ENCODE results near the gene TUT1.
A peak's percentile ranks its signal among the peaks of the same experiment; 100 is the strongest.
"Not testable (repeated sequence)": the region's sequence is repeated elsewhere in the genome, so short reads cannot be mapped to it uniquely, and the experiment has no call there.

The TUT1 gene

GRCh38 chr11:62578541-62578940, 12.8 kb downstream of the TUT1 start:
- DNase-seq (ENCODE audit: low read depth in 2 of 2, low spot score in 1 of 2) = no peak

DNA sequence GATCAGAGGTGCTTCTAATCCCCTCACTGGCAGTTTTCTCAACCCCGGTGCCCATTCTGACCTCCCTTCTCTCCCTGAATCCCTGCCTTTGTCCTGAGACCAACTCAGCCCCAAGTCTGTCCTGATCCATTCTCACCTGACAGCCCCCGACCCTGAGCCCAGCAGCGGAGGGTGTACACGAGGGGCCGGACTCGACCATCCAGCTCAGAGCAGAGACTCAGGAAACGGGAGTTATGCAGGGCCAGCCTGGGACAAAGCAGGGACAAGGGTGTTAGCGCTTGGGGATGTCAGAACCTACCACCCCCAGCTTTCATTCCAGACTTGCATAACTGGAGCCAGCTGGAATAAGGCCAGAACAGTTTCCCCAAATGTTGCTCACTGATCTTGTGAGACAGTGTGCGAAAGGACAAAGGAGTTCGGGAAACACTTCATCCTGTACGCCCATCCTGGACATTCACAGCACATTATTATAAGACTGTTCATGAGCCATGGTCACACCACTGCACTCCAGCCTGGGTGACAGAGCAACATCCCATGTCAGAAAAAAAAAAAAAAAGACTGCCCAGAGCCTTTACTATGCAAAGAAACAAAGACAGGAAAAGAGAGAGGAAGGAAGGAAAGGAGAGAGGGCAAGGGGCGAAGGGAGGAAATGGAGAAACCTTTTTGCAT, 14.1 kb downstream of the TUT1 start:
- no peak for DNase-seq (ENCODE audit: low read depth in 2 of 2, low spot score in 1 of 2)

DNA sequence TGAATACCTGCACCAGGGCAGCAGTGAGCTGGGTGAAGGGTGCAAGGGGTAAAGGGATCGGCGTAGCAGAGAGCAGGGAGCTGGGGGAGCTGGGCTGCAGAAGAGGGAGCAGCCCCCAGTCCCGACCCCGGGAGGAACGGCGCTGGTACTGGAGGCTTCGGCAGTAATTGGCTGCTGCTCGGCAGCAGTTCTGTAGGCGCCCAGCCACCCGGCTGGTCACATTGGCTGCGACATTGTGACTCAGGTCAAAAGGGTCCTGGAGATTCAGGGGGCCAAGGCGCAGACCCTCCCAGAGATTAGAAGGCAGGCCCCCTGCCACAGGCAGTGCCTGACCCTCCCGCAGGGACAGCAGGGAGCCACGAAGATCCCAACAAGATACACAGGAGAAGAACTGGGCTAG, 15.5 kb downstream of the TUT1 start:
- DNase-seq (ENCODE audit: low read depth in 2 of 2, low spot score in 1 of 2) = no peak

- DNase-seq (ENCODE audit: low read depth in 2 of 2, low spot score in 1 of 2) = no peak
Measured at GRCh38 chr11:62575156-62575555, 16.2 kb downstream of the TUT1 start.

DNA sequence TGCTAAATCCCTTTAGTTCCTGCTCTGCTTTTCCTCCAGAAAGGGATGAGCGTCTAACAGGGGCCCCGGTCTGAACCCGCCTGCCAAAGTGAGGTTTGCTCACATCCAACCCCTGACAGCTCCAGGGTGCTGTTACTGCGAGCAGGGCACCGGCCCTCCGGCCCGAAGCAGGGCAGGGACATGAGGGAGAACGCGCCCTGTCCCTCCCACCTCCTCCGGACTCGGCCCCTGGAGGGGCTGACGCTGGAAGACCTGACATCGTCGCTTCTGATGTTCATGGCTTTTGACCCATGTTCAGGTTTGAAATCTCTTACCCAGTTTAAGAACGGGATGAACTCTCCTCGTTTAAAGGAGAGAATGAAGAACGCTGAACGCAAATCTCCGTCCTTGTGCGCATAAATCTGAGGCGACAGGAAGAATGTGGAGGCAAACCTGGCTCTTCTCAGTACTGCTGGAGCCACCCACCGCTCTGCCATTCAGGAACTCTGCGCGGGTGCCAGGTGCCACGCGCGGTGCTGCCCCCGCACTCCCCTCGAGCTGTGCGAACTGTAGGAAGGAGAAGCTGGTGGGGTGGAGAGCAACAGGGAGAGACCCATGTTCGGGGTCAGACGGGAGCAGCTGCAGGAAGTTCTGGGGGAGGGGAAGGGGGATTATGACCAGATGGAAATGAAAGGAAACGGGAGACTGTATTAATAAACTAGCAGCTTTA, 16.8 kb downstream of the TUT1 start:
- no peak for DNase-seq (ENCODE audit: low read depth in 2 of 2, low spot score in 1 of 2)

DNA sequence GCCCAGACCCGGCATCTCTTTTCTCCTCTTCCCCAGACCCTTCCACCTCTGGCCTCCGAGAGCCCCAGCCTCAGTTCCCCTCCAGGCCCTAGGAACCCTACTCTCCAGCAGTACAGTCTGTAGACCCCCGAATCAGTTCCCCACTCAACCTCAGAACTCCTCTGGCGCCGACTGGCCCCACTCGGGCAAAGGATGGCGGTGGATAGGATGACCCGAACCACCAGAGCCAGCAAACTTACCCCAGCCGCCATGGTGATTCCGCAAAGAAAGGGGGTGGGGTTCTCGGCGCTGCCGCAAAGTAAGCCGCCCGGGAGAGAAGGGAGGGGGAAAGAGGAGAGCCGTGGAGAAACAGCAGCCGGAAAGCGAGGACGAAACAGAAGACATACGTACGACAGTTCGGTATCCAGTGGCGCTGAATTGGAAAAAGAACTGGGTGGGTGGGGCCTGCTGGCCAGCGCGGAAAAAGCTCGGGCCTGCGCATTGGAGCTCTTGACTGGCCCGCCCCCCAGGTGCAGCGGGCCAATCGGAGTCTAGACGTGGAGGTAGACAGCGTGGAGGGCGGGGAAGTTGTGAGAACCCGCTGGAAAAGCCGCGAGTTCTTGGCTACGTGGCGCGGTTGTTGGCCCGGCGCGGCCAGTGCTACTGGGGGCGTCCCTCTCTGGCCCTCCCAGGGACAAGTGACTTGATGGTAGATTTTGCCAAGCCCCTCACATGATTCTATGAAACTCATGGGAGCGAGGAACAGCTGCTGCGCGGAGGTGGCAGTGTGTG, 17.5 kb downstream of the TUT1 start, which contains the start of gene EEF1G:
Gene EEF1G (minus strand): TSS at position 300 of the 771 bp plus-strand sequence. CDS start 49 bp downstream, at position 251.
- peak; percentile 89 to 96 for DNase-seq (ENCODE audit: low read depth in 2 of 2, low spot score in 1 of 2)

GRCh38 chr11:62573006-62573591, 18.2 kb downstream of the TUT1 start:
- no peak for DNase-seq (ENCODE audit: low read depth in 2 of 2, low spot score in 1 of 2)

DNA sequence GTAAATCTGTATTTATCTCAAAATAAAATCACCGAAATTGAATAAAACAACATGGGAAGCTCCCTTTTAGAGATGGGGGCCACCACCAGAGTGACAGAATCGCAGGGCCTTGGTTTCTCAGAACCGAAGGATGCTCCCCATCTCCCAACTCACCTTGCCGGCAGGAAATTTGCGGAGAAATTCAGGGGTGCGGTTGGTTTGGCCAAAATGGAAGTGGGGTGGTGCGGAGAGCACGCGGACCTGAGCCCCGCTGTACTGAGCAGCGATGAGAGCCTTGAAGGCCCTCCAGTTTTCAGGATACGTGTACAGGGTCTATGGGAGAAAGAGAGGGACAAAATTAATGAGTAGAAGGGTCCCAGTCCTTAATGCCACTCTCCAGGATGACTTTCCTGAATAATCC, 18.9 kb downstream of the TUT1 start:
- DNase-seq (ENCODE audit: low read depth in 2 of 2, low spot score in 1 of 2) = no peak

- not testable (repeated sequence) for DNase-seq (ENCODE audit: low read depth in 2 of 2, low spot score in 1 of 2)
Measured at GRCh38 chr11:62571493-62571892, 19.8 kb downstream of the TUT1 start.

GRCh38 chr11:62570903-62571302, 20.4 kb downstream of the TUT1 start:
- not testable (repeated sequence) for DNase-seq (ENCODE audit: low read depth in 2 of 2, low spot score in 1 of 2)

GRCh38 chr11:62569611-62570010, 21.7 kb downstream of the TUT1 start:
- no peak for DNase-seq (ENCODE audit: low read depth in 2 of 2, low spot score in 1 of 2)

- no peak for DNase-seq (ENCODE audit: low read depth in 2 of 2, low spot score in 1 of 2)
Measured at GRCh38 chr11:62567018-62567633, 24.2 kb downstream of the TUT1 start.

GRCh38 chr11:62566247-62566646, 25.1 kb downstream of the TUT1 start:
- no peak for DNase-seq (ENCODE audit: low read depth in 2 of 2, low spot score in 1 of 2)

- no peak for DNase-seq (ENCODE audit: low read depth in 2 of 2, low spot score in 1 of 2)
Measured at GRCh38 chr11:62565100-62565802, 26.1 kb downstream of the TUT1 start.

GRCh38 chr11:62561677-62562230, 29.6 kb downstream of the TUT1 start:
- DNase-seq (ENCODE audit: low read depth in 2 of 2, low spot score in 1 of 2) = not testable (repeated sequence)

GRCh38 chr11:62560566-62561103, 30.7 kb downstream of the TUT1 start:
- peak in 1 of 2 donors; percentile 73 for DNase-seq (ENCODE audit: low read depth in 2 of 2, low spot score in 1 of 2)

- not testable (repeated sequence) for DNase-seq (ENCODE audit: low read depth in 2 of 2, low spot score in 1 of 2)
Measured at GRCh38 chr11:62559626-62560025, 31.7 kb downstream of the TUT1 start.

- no peak for DNase-seq (ENCODE audit: low read depth in 2 of 2, low spot score in 1 of 2)
Measured at GRCh38 chr11:62559204-62559603, 32.1 kb downstream of the TUT1 start.

DNA sequence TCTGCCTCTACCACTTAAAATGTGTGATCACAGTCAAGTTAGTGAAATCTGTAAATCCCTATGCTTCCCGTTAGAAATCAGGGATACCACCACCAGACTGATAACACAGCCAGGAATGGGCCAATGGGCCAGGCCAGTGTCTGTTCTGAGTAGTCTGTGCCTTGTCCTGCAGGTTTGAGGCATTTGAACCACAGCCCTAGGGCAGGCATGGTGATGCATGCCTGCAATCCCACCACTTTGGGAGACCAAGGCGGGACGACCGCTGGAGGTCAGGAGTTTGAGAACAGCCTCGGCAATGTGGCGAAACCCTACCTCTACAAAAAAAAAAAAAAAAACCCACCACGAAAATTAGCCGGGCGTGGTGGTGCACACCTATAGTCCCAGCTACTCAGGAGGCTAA, 32.7 kb downstream of the TUT1 start:
- DNase-seq (ENCODE audit: low read depth in 2 of 2, low spot score in 1 of 2) = no peak
